IPS-18c (cell line): Measurements from ENCODE around the gene EDDM3A.

ENCODE experiments used
- H3K4me3 ChIP-seq: 2 replicates; pipeline ENCODE4 v1.7.0; 2013; ENCODE audit warnings: low read depth, mild to moderate bottlenecking, low read length, moderate library complexity; ENCODE audit not compliant: insufficient read depth
- H3K9me3 ChIP-seq: one replicate; pipeline ENCODE4 v1.6.1; 2013; ENCODE audit warnings: mild to moderate bottlenecking, low read length, moderate library complexity; ENCODE audit not compliant: control insufficient read depth, insufficient read depth

Gene EDDM3A

GRCh38 chr14:20760950-20761349, 15.3 kb downstream of the EDDM3A start:
- H3K9me3 ChIP-seq, result no peaks in the 10 kb centered on the region

GRCh38 chr14:20768593-20768892, 22.9 kb downstream of the EDDM3A start:
- no peak overlapping the region for H3K4me3 ChIP-seq
- no peaks in the 10 kb centered on the region for H3K9me3 ChIP-seq

More at GRCh38 chr14:20760950-20761349, 15.3 kb downstream of the EDDM3A start:
- H3K4me3 ChIP-seq, result no peak overlapping the region

GRCh38 chr14:20769421-20769820, 23.7 kb downstream of the EDDM3A start:
- no peaks in the 10 kb centered on the region for H3K9me3 ChIP-seq
- no peak overlapping the region for H3K4me3 ChIP-seq

GRCh38 chr14:20772650-20773049, 27.0 kb downstream of the EDDM3A start:
- no peak overlapping the region for H3K4me3 ChIP-seq

GRCh38 chr14:20774258-20774824, 28.7 kb downstream of the EDDM3A start:
- Histone ChIP-seq H3K9me3 (peaks cover 2% of the 10 kb centered on the region), H3K4me3 (no peak overlapping the region)

More at GRCh38 chr14:20772650-20773049, 27.0 kb downstream of the EDDM3A start:
- H3K9me3 ChIP-seq, result no peaks in the 10 kb centered on the region

- H3K9me3 ChIP-seq, result peaks cover 2% of the 10 kb centered on the region
- no peak overlapping the region; the same call in 1 of the 2 replicates for H3K4me3 ChIP-seq
Observed at GRCh38 chr14:20775043-20775442, 29.4 kb downstream of the EDDM3A start.

GRCh38 chr14:20775901-20776300, 30.2 kb downstream of the EDDM3A start:
- H3K9me3 ChIP-seq, result peaks cover 2% of the 10 kb centered on the region
- H3K4me3 ChIP-seq, result no peak overlapping the region

- Histone ChIP-seq H3K4me3 (no peak overlapping the region), H3K9me3 (peaks cover 2% of the 10 kb centered on the region)
Observed at GRCh38 chr14:20781803-20782202, 36.1 kb downstream of the EDDM3A start.

- Histone ChIP-seq H3K4me3 (no peak overlapping the region), H3K9me3 (peaks cover 2% of the 10 kb centered on the region)
Observed at GRCh38 chr14:20782280-20782890, 36.7 kb downstream of the EDDM3A start.

- no peak overlapping the region for H3K4me3 ChIP-seq
- H3K9me3 ChIP-seq, result no peaks in the 10 kb centered on the region
Observed at GRCh38 chr14:20787025-20787424, 41.3 kb downstream of the EDDM3A start.

- Histone ChIP-seq H3K9me3 (no peaks in the 10 kb centered on the region), H3K4me3 (no peak overlapping the region)
Observed at GRCh38 chr14:20789230-20789813, 43.6 kb downstream of the EDDM3A start.

- no peaks in the 10 kb centered on the region for H3K9me3 ChIP-seq
- H3K4me3 ChIP-seq, result no peak overlapping the region
Observed at GRCh38 chr14:20790464-20791116, 44.9 kb downstream of the EDDM3A start.

GRCh38 chr14:20791187-20791586, 45.5 kb downstream of the EDDM3A start:
- H3K4me3 ChIP-seq, result no peak overlapping the region
- no peaks in the 10 kb centered on the region for H3K9me3 ChIP-seq

GRCh38 chr14:20791597-20791996, 45.9 kb downstream of the EDDM3A start:
- no peaks in the 10 kb centered on the region for H3K9me3 ChIP-seq
- no peak overlapping the region for H3K4me3 ChIP-seq

GRCh38 chr14:20792556-20792955, 46.9 kb downstream of the EDDM3A start:
- Histone ChIP-seq H3K4me3 (no peak overlapping the region), H3K9me3 (no peaks in the 10 kb centered on the region)

GRCh38 chr14:20794644-20795369, 49.1 kb downstream of the EDDM3A start:
- Histone ChIP-seq H3K9me3 (no peaks in the 10 kb centered on the region), H3K4me3 (no peak overlapping the region)

GRCh38 chr14:20797164-20797563, 51.5 kb downstream of the EDDM3A start:
- no peak overlapping the region for H3K4me3 ChIP-seq

More at GRCh38 chr14:20797164-20797563, 51.5 kb downstream of the EDDM3A start:
- no peaks in the 10 kb centered on the region for H3K9me3 ChIP-seq
